Fibroblast of mammary gland (primary cell): ENCODE results near the gene RAB28.

Experiments
- DNase-seq: peaks from one replicate; pipeline ENCODE4 v3.0.0-alpha.2; 2010; ENCODE audit warnings: low read depth
- H3K4me3 ChIP-seq: 2 replicates; pipeline ENCODE4 v1.5.1; 2011; ENCODE audit warnings: low read depth, mild to moderate bottlenecking, low read length, moderate library complexity; ENCODE audit not compliant: control insufficient read depth
- CTCF ChIP-seq: conservative IDR thresholded peaks from 2 replicates; pipeline ENCODE4 v1.5.1; 2011; ENCODE audit warnings: low read depth, low read length, inconsistent platforms; ENCODE audit not compliant: control insufficient read depth, insufficient read depth

Gene RAB28

GRCh38 chr4:13454786-13455185 is 29.4 kb downstream of the RAB28 start:
- H3K4me3 ChIP-seq = no peak overlapping the region
- TF ChIP-seq CTCF = no peak
- DNase-seq = no peak

GRCh38 chr4:13452927-13453579 is 31.1 kb downstream of the RAB28 start:
- no peak for DNase-seq
- H3K4me3 ChIP-seq = no peak overlapping the region
- no peak for TF ChIP-seq CTCF

GRCh38 chr4:13449590-13449989 is 34.5 kb downstream of the RAB28 start:
- no peak for DNase-seq
- H3K4me3 ChIP-seq = no peak overlapping the region
- TF ChIP-seq CTCF = no peak

GRCh38 chr4:13445841-13446790 is 38.0 kb downstream of the RAB28 start:
- no peak for TF ChIP-seq CTCF
- H3K4me3 ChIP-seq = no peak overlapping the region
- DNase-seq = no peak

- no peak for TF ChIP-seq CTCF
- no peak for DNase-seq
- no peak overlapping the region for H3K4me3 ChIP-seq
Measured at GRCh38 chr4:13441506-13441905, 42.6 kb downstream of the RAB28 start.

- no peak overlapping the region for H3K4me3 ChIP-seq
- TF ChIP-seq CTCF = no peak
- no peak for DNase-seq
Measured at GRCh38 chr4:13436962-13437361, 47.2 kb downstream of the RAB28 start.
